Measurements from ENCODE around the gene DNAJC5G.

DNA sequence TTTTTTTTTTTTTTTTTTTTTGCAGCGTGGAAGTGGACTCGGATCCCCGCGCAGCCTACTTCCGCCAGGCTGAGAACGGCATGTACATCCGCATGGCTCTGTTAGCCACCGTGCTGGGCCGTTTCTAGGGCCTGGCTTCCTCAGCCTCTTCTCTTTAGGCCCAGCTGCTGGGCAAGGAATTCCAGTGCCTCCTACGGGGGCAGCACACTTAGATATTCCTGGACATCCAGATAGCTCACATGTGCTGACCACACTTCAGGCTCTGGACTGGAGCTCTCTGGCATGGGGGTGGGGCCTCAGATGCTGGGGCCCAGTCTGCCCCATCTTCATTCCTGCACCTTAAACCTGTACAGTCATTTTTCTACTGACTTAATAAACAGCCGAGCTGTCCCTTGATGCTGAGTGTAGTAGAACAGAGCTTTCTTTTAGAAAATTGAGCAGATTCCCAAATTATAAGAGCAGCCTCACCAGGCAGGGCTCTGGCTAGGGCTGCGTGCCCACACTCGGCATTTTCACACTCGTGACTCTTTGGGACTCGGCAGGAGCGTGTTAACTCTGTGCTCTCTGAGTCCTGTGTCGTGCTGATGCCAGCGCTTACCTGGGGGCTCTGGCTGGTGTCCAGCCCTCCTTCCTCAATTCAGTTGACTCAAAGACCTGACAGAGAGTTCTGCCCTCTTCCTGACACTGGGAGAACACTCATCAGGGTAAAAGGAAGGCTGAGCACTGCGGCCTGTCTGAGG lies 31.7 kb upstream of the DNAJC5G start:
- no peak for TF ChIP-seq POLR2AphosphoS5 (IDR thresholded peaks at IDR 0.05; ENCODE audit: low read depth, low read length)
- TF ChIP-seq, protein P1, sequence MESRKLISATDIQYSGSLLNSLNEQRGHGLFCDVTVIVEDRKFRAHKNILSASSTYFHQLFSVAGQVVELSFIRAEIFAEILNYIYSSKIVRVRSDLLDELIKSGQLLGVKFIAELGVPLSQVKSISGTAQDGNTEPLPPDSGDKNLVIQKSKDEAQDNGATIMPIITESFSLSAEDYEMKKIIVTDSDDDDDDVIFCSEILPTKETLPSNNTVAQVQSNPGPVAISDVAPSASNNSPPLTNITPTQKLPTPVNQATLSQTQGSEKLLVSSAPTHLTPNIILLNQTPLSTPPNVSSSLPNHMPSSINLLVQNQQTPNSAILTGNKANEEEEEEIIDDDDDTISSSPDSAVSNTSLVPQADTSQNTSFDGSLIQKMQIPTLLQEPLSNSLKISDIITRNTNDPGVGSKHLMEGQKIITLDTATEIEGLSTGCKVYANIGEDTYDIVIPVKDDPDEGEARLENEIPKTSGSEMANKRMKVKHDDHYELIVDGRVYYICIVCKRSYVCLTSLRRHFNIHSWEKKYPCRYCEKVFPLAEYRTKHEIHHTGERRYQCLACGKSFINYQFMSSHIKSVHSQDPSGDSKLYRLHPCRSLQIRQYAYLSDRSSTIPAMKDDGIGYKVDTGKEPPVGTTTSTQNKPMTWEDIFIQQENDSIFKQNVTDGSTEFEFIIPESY (IDR thresholded peaks at IDR 0.05; ENCODE audit: borderline replicate concordance, low read depth): no peak
- TF ChIP-seq, protein P2, sequence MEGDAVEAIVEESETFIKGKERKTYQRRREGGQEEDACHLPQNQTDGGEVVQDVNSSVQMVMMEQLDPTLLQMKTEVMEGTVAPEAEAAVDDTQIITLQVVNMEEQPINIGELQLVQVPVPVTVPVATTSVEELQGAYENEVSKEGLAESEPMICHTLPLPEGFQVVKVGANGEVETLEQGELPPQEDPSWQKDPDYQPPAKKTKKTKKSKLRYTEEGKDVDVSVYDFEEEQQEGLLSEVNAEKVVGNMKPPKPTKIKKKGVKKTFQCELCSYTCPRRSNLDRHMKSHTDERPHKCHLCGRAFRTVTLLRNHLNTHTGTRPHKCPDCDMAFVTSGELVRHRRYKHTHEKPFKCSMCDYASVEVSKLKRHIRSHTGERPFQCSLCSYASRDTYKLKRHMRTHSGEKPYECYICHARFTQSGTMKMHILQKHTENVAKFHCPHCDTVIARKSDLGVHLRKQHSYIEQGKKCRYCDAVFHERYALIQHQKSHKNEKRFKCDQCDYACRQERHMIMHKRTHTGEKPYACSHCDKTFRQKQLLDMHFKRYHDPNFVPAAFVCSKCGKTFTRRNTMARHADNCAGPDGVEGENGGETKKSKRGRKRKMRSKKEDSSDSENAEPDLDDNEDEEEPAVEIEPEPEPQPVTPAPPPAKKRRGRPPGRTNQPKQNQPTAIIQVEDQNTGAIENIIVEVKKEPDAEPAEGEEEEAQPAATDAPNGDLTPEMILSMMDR (IDR thresholded peaks at IDR 0.05): no peak
- TF ChIP-seq RFX5 (IDR thresholded peaks at IDR 0.05; ENCODE audit: low read length): no peak
- TF ChIP-seq SIN3A (IDR thresholded peaks at IDR 0.05; ENCODE audit: borderline replicate concordance, low read depth, low read length): no peak
- TF ChIP-seq NRF1 (IDR thresholded peaks at IDR 0.05; ENCODE audit: low read depth, low read length): no peak
- TF ChIP-seq, protein P3, sequence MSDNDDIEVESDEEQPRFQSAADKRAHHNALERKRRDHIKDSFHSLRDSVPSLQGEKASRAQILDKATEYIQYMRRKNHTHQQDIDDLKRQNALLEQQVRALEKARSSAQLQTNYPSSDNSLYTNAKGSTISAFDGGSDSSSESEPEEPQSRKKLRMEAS (IDR thresholded peaks at IDR 0.05; ENCODE audit: low read depth): no peak
- TF ChIP-seq SMC3 (IDR thresholded peaks at IDR 0.05; ENCODE audit: low read depth, low read length): no peak
- TF ChIP-seq RXRA (IDR thresholded peaks at IDR 0.05; ENCODE audit: borderline replicate concordance, low read depth): no peak
- TF ChIP-seq, protein P4, sequence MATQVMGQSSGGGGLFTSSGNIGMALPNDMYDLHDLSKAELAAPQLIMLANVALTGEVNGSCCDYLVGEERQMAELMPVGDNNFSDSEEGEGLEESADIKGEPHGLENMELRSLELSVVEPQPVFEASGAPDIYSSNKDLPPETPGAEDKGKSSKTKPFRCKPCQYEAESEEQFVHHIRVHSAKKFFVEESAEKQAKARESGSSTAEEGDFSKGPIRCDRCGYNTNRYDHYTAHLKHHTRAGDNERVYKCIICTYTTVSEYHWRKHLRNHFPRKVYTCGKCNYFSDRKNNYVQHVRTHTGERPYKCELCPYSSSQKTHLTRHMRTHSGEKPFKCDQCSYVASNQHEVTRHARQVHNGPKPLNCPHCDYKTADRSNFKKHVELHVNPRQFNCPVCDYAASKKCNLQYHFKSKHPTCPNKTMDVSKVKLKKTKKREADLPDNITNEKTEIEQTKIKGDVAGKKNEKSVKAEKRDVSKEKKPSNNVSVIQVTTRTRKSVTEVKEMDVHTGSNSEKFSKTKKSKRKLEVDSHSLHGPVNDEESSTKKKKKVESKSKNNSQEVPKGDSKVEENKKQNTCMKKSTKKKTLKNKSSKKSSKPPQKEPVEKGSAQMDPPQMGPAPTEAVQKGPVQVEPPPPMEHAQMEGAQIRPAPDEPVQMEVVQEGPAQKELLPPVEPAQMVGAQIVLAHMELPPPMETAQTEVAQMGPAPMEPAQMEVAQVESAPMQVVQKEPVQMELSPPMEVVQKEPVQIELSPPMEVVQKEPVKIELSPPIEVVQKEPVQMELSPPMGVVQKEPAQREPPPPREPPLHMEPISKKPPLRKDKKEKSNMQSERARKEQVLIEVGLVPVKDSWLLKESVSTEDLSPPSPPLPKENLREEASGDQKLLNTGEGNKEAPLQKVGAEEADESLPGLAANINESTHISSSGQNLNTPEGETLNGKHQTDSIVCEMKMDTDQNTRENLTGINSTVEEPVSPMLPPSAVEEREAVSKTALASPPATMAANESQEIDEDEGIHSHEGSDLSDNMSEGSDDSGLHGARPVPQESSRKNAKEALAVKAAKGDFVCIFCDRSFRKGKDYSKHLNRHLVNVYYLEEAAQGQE (IDR thresholded peaks at IDR 0.05; ENCODE audit: low read depth, low read length): no peak
- no peak for TF ChIP-seq EZH2phosphoT487 (IDR thresholded peaks at IDR 0.05; ENCODE audit: borderline replicate concordance, low read depth)
- TF ChIP-seq CHD2 (IDR thresholded peaks at IDR 0.05; ENCODE audit: low read length, partially characterized antibody): no peak
- TF ChIP-seq RAD21 (IDR thresholded peaks at IDR 0.05; ENCODE audit: low read length): no peak
- TF ChIP-seq YY1 (IDR thresholded peaks at IDR 0.05; ENCODE audit: low read depth): no peak
